ENCODE measurements around the gene SDCBP2. TPM values are rescaled to one million over a fixed set of nuclear protein-coding genes. Genes with fewer than 3 reads are reported as not detected.

The SDCBP2 gene
- total and polyA plus RNA-seq, 10 of the 15 experiments (the other 5 are each of a cell fraction or from before 2014, with no cell fraction given): 0.16 to 2.4 (median 1.1) TPM; not detected in 1

DNA sequence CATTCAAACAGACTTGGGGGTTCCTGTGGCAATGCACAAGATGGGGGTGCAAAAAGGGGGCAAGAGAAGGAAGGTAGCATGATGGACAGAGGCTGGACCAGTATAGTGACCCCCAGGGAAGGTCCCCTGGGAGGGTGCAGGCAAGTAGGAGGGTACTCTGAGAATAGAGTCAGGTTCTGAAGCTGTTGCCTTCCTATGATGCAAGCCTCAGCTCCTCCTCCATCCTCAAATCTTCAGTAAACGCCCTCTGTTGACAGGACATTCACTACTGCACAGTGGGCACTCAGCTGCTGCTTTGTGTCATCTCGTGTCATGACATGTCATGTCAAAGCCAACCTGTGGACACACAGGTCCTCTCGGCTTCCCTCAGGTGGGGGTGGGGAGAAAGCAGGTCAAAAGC is 5.8 kb upstream of the SDCBP2 start:
- Histone ChIP-seq H2AFZ (ENCODE audit: control insufficient read depth, low read depth, low read length) (no peak overlapping the region), H3K4me2 (ENCODE audit: control insufficient read depth, insufficient read depth) (no peak overlapping the region), H4K20me1 (ENCODE audit: control insufficient read depth, insufficient read depth) (no peaks in the 10 kb centered on the region; the same call in 1 of the 2 replicates), H3K27ac (ENCODE audit: control insufficient read depth, insufficient read depth) (no peak overlapping the region), H3K4me1 (ENCODE audit: control insufficient read depth, insufficient read depth, low read length) (peaks cover 9% of the 10 kb centered on the region), H3K9me3 (replicated peaks; ENCODE audit: control insufficient read depth, insufficient read depth, low read length) (no peaks in the 10 kb centered on the region), H3K79me2 (ENCODE audit: control insufficient read depth, insufficient read depth, low read length) (peaks cover 10% of the 10 kb centered on the region), H3K4me3 (no peak overlapping the region), H3K9ac (ENCODE audit: control insufficient read depth, insufficient read depth, low read length) (no peak overlapping the region), H3K27me3 (replicated peaks in 1 of 2; ENCODE audit: control insufficient read depth in 2 of 2, insufficient read depth in 2 of 2, low read length in 1 of 2) (no peaks in the 10 kb centered on the region), H3K36me3 (ENCODE audit: control insufficient read depth in 2 of 2, insufficient read depth in 2 of 2, low read length in 1 of 2) (no peaks in the 10 kb centered on the region; a peak in 1 of 4 replicates)
- intact Hi-C loops (cut with micrococcal nuclease; ENCODE audit: unreplicated experiment) (no loop called here), in situ Hi-C loops (cut with MboI) (no loop called here)
- 48% methylated on average over 3 of the region's 3 CpGs for whole genome bisulfite sequencing (ENCODE audit: insufficient coverage, insufficient replicate concordance, low lambda C conversion rate, missing lambda C conversion rate)
- TF ChIP-seq SMAD1 (IDR thresholded peaks at IDR 0.05; ENCODE audit: low read depth, partially characterized antibody): no peak
- TF ChIP-seq POLR2A (IDR thresholded peaks at IDR 0.05; ENCODE audit: low read depth, low read length): 0 out of 2 replicates have a peak, but pooled peaks have one; percentile 17
- CTCF ChIA-PET: no interaction called here
- ATAC-seq: no peak
- RAD21 ChIA-PET (ENCODE audit: unreplicated experiment): no interaction called here
- SMC1A ChIA-PET (ENCODE audit: uncharacterized antibody, unreplicated experiment): no interaction called here
- no peak for DNase-seq (ENCODE audit: low read depth, low spot score)
- no peak for FAIRE-seq
- BruUV-seq (replicated peaks): no TSS peak
- POLR2A ChIA-PET: interaction anchor here (0.5 kb wide), 1 partner anchor 1550 kb away, joined by 3 read pairs; no protein-coding TSS in a partner anchor

DNA sequence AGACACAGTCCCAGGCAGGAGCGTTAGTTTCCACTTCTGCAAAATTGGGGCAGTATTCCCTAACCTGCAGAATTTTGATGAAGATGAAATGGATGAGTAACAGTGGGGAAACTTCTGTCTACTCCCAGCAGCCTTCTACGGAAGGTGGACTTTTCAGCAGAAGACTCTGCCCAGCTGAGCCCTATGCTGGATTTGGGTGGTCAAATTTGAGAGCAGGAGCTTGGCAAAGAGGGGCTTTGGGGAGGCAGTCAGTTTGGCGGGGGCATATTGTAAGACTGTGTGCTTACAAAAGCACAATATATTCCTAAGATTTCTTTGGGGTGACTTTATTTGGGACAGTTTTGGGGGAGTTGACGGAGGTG is 5.4 kb upstream of the SDCBP2 start:
- in situ Hi-C loops (cut with MboI) (no loop called here), intact Hi-C loops (cut with micrococcal nuclease; ENCODE audit: unreplicated experiment) (no loop called here)
- DNase-seq (ENCODE audit: low read depth, low spot score) (no peak), FAIRE-seq (no peak), ATAC-seq (no peak)
- no peak overlapping the region for H2AFZ ChIP-seq (ENCODE audit: control insufficient read depth, low read depth, low read length)
- H3K4me2 ChIP-seq (ENCODE audit: control insufficient read depth, insufficient read depth): no peak overlapping the region
- whole genome bisulfite sequencing (ENCODE audit: insufficient coverage, insufficient replicate concordance, low lambda C conversion rate, missing lambda C conversion rate): 62% methylated on average over 4 of the region's 4 CpGs
- RAD21 ChIA-PET (ENCODE audit: unreplicated experiment): no interaction called here
- no peak overlapping the region for H3K4me3 ChIP-seq
- no peak overlapping the region for H3K9ac ChIP-seq (ENCODE audit: control insufficient read depth, insufficient read depth, low read length)
- H3K4me1 ChIP-seq (ENCODE audit: control insufficient read depth, insufficient read depth, low read length): peaks cover 9% of the 10 kb centered on the region
- no peak for TF ChIP-seq SKIL (IDR thresholded peaks at IDR 0.05; ENCODE audit: low read depth, poor library complexity, severe bottlenecking)
- TF ChIP-seq PRDM15 (CRISPR knock-in tag; IDR thresholded peaks at IDR 0.05): no peak
- TF ChIP-seq SIN3A (IDR thresholded peaks at IDR 0.05; ENCODE audit: low read depth, low read length): no peak
- POLR2A ChIA-PET: interaction anchor here (0.5 kb wide), 1 partner anchor 1551 kb away, joined by 3 read pairs; no protein-coding TSS in a partner anchor
- H3K27me3 ChIP-seq (replicated peaks in 1 of 2; ENCODE audit: control insufficient read depth in 2 of 2, insufficient read depth in 2 of 2, low read length in 1 of 2): no peaks in the 10 kb centered on the region
- H4K20me1 ChIP-seq (ENCODE audit: control insufficient read depth, insufficient read depth): no peaks in the 10 kb centered on the region; the same call in 1 of the 2 replicates
- H3K79me2 ChIP-seq (ENCODE audit: control insufficient read depth, insufficient read depth, low read length): peaks cover 12% of the 10 kb centered on the region
- H3K9me3 ChIP-seq (replicated peaks; ENCODE audit: control insufficient read depth, insufficient read depth, low read length): no peaks in the 10 kb centered on the region
- no peaks in the 10 kb centered on the region; a peak in 1 of 4 replicates for H3K36me3 ChIP-seq (ENCODE audit: control insufficient read depth in 2 of 2, insufficient read depth in 2 of 2, low read length in 1 of 2)
- CTCF ChIA-PET: no interaction called here
- H3K27ac ChIP-seq (ENCODE audit: control insufficient read depth, insufficient read depth): no peak overlapping the region
- SMC1A ChIA-PET (ENCODE audit: uncharacterized antibody, unreplicated experiment): no interaction called here
- no TSS peak for BruUV-seq (replicated peaks)

All from GM12878 (cell line).